SK-N-SH (cell line): Measurements from ENCODE around the gene DSTN.

ENCODE experiments used
- EP300 ChIP-seq, 2 experiments: IDR thresholded peaks; 2 replicates each; pipeline versions ENCODE4 v1.4.0 to v1.6.1; 2012; ENCODE audit warnings: borderline replicate concordance in 1 of 2, low read depth in 1 of 2, low read length in 1 of 2
- JUND ChIP-seq: IDR thresholded peaks from 2 replicates; pipeline ENCODE4 v1.4.0; 2012
- MEF2A ChIP-seq: IDR thresholded peaks from 2 replicates; pipeline ENCODE4 v1.4.0; 2012; ENCODE audit warnings: low read depth, borderline replicate concordance
- MXI1 ChIP-seq: IDR thresholded peaks from 2 replicates; pipeline ENCODE4 v1.6.1; 2012; ENCODE audit warnings: mild to moderate bottlenecking, low read depth, low read length, improper control_type of control experiment
- POLR2AphosphoS5 ChIP-seq: IDR thresholded peaks from 2 replicates; pipeline ENCODE4 v1.6.1; 2012; ENCODE audit warnings: low read depth, low read length
- RFX5 ChIP-seq: IDR thresholded peaks from 2 replicates; pipeline ENCODE4 v1.6.1; 2012; ENCODE audit warnings: mild to moderate bottlenecking, improper control_type of control experiment, low read length
- TAF1 ChIP-seq: IDR thresholded peaks from 2 replicates; pipeline ENCODE4 v1.6.1; 2012; ENCODE audit warnings: low read depth, mild to moderate bottlenecking, low read length, moderate library complexity, borderline replicate concordance
- TEAD4 ChIP-seq: IDR thresholded peaks from 2 replicates; pipeline ENCODE4 v1.4.0; 2012; ENCODE audit warnings: mild to moderate bottlenecking, borderline replicate concordance; ENCODE audit not compliant: insufficient read depth
- YY1 ChIP-seq: IDR thresholded peaks from 2 replicates; pipeline ENCODE4 v1.4.0; 2012; ENCODE audit warnings: low read depth, mild to moderate bottlenecking
- ZBTB33 ChIP-seq: IDR thresholded peaks from 2 replicates; pipeline ENCODE4 v1.4.0; 2012; ENCODE audit warnings: low read depth, borderline replicate concordance
- TF ChIP-seq, protein P1 (sequence below): fragments of 200-600 bp; sonication (generic); IDR thresholded peaks from 2 replicates; pipeline ENCODE4 v1.6.1; 2017; ENCODE audit warnings: antibody characterized with exemption, mild to moderate bottlenecking, moderate library complexity
- TF ChIP-seq, protein P2 (sequence below): IDR thresholded peaks from 2 replicates; pipeline ENCODE4 v1.6.1; 2012; ENCODE audit warnings: mild to moderate bottlenecking, low read depth, low read length, moderate library complexity
- TF ChIP-seq, protein P3 (sequence below): fragments of 150-350 bp; IDR thresholded peaks from 2 replicates; pipeline ENCODE4 v1.6.1; 2017; ENCODE audit warnings: antibody characterized with exemption, low read length, low read depth, borderline replicate concordance
- TF ChIP-seq, protein P4 (sequence below): IDR thresholded peaks from 2 replicates; pipeline ENCODE4; 2012

- no peak for TF ChIP-seq MEF2A
- TF ChIP-seq POLR2AphosphoS5: no peak
- TF ChIP-seq, protein P1, sequence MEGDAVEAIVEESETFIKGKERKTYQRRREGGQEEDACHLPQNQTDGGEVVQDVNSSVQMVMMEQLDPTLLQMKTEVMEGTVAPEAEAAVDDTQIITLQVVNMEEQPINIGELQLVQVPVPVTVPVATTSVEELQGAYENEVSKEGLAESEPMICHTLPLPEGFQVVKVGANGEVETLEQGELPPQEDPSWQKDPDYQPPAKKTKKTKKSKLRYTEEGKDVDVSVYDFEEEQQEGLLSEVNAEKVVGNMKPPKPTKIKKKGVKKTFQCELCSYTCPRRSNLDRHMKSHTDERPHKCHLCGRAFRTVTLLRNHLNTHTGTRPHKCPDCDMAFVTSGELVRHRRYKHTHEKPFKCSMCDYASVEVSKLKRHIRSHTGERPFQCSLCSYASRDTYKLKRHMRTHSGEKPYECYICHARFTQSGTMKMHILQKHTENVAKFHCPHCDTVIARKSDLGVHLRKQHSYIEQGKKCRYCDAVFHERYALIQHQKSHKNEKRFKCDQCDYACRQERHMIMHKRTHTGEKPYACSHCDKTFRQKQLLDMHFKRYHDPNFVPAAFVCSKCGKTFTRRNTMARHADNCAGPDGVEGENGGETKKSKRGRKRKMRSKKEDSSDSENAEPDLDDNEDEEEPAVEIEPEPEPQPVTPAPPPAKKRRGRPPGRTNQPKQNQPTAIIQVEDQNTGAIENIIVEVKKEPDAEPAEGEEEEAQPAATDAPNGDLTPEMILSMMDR: no peak
- no peak for TF ChIP-seq MXI1
- TF ChIP-seq, protein P2, sequence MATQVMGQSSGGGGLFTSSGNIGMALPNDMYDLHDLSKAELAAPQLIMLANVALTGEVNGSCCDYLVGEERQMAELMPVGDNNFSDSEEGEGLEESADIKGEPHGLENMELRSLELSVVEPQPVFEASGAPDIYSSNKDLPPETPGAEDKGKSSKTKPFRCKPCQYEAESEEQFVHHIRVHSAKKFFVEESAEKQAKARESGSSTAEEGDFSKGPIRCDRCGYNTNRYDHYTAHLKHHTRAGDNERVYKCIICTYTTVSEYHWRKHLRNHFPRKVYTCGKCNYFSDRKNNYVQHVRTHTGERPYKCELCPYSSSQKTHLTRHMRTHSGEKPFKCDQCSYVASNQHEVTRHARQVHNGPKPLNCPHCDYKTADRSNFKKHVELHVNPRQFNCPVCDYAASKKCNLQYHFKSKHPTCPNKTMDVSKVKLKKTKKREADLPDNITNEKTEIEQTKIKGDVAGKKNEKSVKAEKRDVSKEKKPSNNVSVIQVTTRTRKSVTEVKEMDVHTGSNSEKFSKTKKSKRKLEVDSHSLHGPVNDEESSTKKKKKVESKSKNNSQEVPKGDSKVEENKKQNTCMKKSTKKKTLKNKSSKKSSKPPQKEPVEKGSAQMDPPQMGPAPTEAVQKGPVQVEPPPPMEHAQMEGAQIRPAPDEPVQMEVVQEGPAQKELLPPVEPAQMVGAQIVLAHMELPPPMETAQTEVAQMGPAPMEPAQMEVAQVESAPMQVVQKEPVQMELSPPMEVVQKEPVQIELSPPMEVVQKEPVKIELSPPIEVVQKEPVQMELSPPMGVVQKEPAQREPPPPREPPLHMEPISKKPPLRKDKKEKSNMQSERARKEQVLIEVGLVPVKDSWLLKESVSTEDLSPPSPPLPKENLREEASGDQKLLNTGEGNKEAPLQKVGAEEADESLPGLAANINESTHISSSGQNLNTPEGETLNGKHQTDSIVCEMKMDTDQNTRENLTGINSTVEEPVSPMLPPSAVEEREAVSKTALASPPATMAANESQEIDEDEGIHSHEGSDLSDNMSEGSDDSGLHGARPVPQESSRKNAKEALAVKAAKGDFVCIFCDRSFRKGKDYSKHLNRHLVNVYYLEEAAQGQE: no peak
- no peak for TF ChIP-seq RFX5
- TF ChIP-seq TEAD4: no peak
- TF ChIP-seq EP300 (IDR thresholded peaks at IDR 0.05; ENCODE audit: borderline replicate concordance in 1 of 2, low read depth in 1 of 2, low read length in 1 of 2): no peak
- no peak for TF ChIP-seq YY1
- no peak for TF ChIP-seq ZBTB33
- no peak for TF ChIP-seq JUND
- TF ChIP-seq, protein P3, sequence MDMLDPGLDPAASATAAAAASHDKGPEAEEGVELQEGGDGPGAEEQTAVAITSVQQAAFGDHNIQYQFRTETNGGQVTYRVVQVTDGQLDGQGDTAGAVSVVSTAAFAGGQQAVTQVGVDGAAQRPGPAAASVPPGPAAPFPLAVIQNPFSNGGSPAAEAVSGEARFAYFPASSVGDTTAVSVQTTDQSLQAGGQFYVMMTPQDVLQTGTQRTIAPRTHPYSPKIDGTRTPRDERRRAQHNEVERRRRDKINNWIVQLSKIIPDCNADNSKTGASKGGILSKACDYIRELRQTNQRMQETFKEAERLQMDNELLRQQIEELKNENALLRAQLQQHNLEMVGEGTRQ: no peak
- TF ChIP-seq TAF1: no peak
- TF ChIP-seq, protein P4, sequence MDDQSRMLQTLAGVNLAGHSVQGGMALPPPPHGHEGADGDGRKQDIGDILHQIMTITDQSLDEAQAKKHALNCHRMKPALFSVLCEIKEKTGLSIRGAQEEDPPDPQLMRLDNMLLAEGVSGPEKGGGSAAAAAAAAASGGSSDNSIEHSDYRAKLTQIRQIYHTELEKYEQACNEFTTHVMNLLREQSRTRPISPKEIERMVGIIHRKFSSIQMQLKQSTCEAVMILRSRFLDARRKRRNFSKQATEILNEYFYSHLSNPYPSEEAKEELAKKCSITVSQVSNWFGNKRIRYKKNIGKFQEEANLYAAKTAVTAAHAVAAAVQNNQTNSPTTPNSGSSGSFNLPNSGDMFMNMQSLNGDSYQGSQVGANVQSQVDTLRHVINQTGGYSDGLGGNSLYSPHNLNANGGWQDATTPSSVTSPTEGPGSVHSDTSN: no peak
Observed at GRCh38 chr20:17614176-17614811, 44.4 kb downstream of the DSTN start.
